Measurements from ENCODE around the gene MRPL17. TPM values are rescaled to one million over a fixed set of nuclear protein-coding genes. Genes with fewer than 3 reads are reported as not detected.

Gene MRPL17
- total and polyA plus RNA-seq, 9 of the 15 experiments (the other 6 are each of a cell fraction or from before 2014, with no cell fraction given), result 33.9 to 81.6 (median 43.9) TPM

- TF ChIP-seq CHD7 (IDR thresholded peaks at IDR 0.05; ENCODE audit: low read depth, low read length), result no peak
Measured at GRCh38 chr11:6693342-6694228, 10.4 kb upstream of the MRPL17 start (continued).

Measured in K562 (cell line).